NOMO-1 treated with DMSO at 0.1 percent for 48 hours (cell line): Measurements from ENCODE around the gene CD82.
A peak's percentile ranks its signal among the peaks of the same experiment; 100 is the strongest.
"Not testable (repeated sequence)": the region's sequence is repeated elsewhere in the genome, so short reads cannot be mapped to it uniquely, and the experiment has no call there.

ENCODE experiments used
- DNase-seq: peaks from one replicate; lab custom pipeline; 2025; ENCODE audit not compliant: unreplicated experiment; lab: John Stamatoyannopoulos, UW

Gene CD82

DNA sequence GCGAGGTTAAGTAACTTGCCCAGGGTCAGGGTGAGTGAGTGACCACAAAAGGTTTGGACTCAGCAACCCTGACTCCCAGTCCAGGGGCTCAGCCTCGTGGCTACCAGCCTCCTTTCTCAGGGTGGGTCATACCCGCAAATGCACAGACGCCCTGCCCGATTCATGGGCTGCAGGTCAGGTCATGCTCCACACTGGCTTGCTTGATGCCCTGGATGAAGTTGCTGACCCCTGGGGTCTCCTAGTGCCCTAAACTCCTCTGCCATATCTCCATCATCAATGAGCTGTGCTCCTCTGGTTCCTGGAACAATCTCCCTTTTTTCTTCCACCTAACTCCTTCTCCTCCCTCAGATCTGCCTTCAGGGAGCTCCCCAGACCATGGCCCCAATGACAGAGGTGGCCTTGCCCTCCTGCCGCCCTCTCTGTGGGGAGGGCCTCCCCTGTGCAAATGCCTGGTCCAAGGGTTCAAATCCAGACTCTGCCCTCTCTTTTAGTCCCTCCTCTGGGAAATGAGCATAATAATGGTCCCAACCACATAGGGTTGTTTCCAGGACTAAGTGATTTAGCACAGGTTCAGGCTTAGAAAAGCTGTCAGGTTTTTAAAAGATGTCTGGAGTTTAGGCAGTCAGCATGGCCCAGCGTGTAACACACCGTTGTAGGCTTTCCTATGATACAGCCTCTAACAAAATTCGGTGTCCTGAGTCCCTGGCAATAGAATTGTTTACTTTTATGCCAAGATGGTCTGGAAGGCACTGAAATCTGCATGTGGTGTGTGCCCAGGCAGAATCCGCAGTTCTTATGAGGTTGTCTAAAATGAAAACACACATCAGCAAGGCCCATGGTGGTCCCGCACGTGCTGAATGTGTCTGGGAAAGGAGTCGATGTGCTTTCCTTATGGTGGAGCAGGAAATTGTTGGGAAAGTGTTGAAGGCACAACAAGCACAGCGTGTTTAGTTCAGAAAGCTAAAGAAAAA lies 63.6 kb downstream of the CD82 start:
- DNase-seq = no peak

DNA sequence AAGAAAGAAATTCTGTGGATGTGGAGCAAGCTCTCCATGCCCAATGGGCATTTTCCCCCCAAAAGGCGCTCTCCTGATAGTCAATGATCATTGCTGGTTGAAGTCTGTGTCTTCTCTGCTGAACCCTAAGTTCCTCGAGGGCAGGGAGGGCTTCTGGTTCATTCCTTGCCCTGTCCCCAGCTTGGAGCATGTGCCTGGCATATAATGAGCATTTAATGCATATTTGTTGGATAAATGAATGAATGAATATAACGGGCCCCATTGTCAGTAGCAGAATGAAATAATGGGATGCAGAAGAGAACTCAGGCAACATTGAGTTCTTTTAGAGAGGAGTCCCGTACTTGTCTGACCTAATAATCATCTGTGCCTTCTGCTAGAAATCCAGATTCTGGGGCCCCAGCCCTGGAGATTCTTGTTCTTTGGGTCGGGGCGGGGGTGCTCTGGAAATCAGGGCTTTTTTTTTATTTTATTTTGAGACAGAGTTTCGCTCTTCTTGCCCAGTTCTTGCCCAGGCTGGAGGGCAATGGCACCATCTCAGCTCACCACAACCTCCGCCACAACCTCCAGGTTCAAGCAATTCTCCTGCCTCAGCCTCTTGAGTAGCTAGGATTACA lies 64.4 kb downstream of the CD82 start:
- DNase-seq = no peak

DNA sequence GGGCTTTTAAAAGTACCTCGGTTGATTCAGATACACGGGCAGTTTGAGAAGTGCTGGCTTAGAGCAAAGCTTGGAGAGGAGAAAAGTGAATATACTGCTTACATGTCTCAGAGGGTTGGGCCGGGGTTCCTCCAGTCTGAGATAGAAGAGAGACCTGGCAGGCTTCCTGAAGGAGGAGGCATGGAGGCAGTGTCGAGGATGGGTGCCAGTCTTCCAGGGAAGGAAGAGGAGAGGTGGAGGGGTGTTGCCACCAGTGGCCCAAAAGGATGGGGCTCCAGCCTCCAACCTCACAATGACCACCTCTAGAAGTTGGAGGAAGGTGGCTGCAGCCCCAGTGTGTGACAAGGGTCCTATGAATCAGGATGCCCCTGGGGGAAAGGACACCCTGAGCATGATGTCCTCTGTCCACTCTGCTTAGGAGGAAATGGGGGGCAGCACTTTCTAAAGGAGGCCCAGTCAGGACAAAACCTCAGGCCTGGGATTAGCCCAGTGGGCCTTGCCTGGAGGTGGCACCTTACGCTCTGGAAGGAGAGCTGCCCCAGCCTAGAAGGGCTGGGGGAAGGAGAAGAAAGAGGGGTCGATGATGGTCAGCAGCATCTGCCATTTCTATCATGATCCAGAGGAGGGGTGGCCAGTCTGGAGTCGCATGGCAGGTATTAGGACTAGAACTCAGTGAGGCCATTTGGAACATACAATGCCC lies 65.2 kb downstream of the CD82 start:
- DNase-seq = no peak

DNA sequence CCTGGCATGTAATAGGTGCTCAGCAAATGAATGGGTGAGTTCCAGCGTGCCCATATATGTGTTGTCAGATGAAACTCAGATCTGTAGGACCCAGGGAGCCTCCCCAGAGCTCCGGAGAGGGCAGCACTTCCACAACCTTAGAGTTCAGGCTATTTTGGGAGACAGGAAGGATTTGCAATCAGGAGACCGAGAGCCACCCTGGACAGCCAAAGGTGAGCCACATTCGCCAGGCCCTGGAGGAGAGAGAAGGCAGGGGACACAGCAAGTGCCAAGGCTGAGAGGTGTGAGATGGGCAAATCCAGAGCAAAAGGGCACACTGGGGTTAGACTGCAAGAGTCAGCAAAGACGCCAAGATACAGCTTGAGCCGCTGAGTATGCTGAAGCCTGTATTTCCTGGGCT lies 66.4 kb downstream of the CD82 start:
- DNase-seq = no peak

DNA sequence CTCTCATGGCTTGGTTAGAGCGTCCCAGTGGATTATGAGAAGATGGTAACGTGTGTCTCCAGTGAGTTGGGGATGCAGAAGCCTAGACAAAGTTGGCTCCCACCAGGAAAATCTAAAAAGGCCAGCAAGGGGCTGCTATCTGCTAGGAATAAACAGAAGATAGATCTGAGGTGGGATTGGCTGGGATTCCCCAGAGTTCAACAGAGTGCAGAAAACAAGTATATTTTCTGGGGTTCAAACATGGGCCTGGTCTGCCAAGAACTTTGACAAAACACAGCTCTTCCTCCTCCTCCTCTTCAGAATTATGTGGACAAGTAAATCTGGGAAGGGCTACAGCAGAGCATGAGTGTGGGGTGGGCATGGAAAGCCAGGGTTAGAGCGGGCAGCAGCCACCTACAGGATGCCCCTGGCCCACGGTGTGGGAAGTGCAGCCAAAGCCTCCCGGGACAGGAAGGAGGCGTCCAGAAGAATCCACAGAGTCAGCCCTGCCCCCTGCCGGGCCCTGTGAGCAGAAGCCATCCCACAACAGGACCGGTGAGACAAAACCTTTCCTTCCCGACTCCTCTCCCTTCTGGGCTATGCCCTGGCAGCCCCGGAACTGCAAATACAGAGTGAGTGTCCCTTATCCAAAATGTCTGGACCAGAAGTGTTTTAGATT lies 67.1 kb downstream of the CD82 start:
- DNase-seq = no peak

DNA sequence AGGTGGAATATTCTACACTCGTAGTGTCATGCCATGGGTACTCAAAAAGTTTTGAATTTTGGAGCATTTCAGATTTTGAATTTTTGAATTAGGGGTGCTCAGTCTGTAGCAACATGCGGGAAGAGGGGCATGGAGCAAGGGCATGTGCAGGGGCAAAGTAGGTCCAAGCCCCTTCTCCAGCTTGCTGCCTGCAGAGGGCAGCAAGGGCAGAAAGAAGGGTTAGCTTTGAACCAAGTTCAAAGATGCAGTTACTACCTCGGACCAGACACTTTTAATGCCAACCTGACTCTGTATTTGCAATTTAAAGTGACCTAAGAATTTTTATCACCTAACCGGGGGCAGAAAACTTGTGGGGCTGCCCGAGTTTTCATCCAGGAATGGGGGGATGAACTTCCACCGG lies 68.2 kb downstream of the CD82 start:
- no peak for DNase-seq

DNA sequence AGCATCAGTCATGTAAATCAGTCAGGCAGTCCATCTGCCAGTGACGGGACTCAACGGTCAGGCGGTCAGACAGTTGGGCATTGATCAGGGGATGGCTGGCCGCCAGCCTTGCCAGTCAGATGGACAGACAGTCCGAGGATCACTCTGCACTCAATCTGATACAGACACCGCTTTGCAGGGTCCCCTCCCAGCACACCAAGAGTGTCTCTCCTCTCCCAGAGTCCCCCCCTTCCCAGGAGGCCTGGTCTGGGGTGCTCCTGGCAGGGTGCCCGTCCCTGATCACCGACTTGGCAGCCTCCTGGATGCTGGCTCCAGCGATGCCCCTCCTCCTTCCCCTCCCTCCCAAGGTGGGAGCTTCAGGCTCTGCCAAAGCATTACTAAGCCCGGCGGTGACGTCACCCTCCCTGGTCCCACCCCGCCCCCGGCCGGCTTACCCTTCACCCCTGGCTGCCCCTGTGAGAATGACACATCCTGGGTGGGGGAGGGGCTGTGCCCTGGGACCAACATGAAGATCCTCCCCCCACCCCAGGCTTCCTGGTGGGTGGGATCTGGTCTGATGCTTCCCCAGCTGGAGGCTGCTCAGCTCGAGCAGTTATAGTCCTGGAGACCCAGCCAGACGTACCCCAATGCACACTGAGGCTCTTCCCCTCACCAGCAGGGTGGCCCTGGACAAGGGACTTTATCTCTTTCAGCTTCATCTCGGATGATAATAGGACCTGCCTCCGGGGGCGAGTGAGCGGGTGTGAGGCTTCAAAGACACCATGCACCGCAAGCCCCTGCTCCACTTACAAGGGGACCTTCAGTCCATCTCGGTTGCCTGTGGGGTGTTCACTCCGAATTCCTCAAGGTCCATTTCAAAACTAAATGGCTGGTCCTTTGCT lies 69.2 kb downstream of the CD82 start:
- no peak for DNase-seq

DNA sequence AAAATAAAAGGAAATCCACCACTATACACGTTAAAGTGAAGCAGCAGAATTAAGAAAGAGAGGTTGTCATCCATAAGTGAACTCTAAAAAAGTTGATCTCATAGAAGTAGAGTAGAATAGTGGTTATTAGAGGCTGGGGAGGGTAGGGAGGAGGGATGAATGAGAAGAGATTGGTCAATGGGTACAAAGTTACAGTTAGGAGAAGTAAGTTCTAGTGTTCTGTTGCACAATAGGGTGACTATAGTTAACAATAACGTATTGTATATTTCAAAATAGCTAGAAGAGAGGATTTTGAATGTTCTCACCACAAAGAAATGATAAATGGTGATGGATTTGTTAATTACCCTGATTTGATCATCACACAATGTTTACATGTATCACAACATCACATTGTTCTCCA lies 72.0 kb downstream of the CD82 start:
- DNase-seq = peak; percentile 89

DNA sequence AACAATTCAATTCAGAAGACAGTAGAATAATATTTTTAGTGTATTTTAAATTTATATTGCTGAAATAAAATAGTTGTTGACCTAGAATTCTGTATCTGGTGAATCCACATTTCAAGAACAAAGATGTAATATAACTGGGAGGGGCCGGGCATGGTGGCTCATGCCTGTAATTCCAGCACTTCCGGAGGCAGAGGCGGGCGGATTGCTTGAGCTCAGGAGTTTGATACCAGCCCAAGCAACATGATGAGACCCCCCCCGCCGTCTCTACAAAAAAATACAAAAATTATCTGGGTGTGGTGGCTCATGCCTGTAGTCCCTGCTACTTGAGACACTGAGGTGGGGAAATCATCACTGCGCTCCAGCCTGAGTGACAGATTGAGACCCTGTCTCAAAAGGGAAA lies 72.6 kb downstream of the CD82 start:
- no peak for DNase-seq

DNA sequence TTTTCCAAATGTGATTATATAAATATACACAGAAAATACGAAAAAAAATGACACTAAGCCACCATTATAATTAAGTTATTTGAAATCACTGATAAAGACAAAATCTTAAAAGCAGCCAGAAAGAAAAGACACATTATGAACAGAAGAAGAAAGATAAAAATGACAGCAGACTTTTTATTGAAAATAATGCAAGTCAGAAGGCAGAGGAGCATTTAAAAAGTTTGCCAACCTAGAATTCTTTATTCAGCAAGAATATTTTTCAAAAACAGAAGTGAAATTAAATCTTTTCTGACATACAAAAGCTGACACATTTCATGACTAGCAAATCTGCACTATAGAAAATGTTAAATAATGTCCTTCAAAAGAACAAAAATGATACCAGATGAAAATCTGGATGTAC lies 77.8 kb downstream of the CD82 start:
- no peak for DNase-seq

DNA sequence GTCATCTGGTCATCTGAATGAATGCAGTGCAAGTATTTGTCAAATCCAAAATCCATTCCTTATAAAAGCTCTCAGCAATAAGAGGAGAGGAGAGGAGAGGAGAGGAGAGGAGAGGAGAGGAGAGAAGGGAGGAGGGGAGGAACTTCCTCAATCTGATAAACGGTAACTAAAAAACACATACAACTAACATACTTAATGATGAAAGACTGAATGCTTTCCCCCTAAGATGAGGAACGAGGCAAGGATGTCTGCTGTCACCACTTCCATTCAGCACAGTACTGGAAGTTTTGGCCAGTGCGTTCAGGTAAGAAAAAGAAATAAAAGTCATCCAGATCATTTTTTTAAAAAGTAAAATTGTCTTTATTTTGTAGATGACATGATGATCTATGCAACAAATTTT lies 80.4 kb downstream of the CD82 start:
- DNase-seq = peak; percentile 34

DNA sequence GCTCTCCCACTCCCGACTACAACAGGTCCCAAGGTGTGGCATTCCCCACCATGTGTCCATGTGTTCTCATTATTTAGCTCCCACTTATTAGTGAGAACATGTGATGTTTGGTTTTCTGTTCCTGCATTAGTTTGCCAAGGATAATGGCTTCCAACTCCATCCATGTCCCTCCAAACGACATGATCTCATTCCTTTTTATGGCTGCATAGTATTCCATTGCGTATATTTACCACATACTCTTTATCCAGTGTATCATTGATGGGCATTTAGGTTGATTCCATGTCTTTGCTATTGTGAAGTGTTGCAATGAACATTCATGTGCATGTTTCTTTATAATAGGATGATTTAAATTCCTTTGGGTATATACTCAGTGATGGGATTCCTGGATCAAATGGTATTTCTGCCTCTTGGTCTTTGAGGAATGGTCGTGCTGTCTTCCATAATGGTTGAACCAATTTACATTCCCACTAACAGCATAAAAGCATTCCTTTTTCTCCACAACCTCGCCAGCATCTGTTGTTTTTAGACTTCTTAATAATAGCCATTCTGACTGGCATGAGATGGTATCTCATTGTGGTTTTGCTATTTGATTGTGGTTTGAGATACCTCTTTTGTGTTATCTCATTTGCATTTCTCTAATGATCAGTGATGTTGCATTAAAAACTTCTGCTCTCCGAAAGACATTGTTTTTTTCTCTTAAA lies 81.9 kb downstream of the CD82 start:
- not testable (repeated sequence) for DNase-seq

DNA sequence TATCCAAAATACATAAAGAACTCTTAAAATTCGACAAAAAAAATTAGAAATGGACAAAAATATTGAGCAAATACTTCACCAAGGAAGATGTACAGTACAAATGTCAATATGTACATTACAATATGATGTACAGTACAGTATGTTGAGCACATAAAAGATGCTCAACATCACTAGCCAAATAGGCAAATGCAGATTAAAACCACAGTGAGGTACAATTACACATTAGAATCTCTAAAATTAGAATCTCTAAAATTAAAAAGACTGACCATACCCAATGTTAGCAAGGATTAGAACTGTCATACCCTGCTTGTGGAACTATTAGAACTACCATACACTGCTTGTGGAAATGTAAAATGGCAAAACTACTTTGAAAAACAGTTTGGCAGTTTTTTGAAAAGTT lies 82.6 kb downstream of the CD82 start:
- no peak for DNase-seq

DNA sequence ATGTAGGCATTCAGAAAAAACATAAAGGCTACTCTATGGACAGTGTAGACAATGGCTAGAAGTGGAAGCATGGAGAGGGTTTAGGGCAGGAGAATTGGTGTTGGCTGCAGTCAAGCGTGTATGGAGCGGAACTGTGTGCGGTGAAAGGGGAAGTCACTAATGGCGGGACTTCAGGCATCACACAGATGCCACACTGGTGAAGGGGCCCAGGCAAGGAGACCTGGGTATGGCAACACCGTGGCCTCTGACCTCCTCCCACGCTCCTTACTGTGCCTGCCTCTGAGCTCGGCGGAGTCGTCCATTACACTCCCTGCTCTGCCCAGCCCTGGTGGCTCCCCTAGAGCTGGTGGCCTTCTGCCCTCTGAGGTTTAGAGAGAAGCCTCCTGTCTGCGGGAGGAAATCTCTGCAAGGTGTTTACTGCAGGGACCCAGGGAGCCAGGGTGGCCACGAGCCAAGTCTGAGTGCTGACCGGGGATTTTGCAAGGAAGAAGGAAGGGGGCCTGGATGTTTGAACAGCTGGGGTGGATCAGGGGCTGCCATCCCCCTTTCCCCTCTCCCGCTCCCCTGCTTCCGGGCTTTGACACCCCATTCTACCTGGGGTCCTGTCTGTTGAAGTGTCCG lies 86.2 kb downstream of the CD82 start:
- DNase-seq = no peak

DNA sequence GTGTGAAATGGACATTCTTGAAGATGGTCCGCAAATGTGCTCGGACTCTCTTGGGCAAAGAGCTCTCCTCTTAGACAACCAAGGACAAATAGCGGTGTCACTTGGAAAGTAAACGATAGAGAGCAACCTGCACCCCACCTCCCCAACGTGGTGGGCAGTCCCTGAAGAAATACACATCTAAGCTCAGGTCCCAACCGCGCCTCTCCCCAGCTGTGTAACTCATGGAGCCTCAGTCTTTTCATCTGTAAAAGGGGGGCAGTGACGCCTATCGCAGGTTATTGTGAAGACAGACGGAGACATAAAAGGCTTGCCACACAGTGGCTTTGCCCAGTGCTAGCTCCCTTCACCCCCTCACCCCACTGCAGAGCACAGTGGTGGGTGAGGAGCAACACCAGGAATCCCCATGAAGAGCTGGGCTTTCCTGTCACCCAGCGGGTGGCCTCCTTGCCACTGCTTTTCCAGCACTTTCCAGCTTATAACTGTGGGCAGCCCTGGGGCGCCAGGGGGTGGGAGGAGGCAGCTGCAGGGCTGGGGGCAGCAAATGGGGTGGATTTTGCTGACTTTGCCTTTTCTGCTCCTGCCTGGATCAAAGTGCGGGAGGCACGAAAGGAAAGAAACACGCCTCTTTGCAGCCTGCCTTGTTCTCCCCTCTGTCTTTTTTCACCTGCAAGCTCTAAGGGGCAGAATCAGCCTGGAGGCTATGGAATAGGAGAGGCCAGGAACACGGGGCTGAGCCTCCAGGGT lies 87.6 kb downstream of the CD82 start:
- DNase-seq = no peak

DNA sequence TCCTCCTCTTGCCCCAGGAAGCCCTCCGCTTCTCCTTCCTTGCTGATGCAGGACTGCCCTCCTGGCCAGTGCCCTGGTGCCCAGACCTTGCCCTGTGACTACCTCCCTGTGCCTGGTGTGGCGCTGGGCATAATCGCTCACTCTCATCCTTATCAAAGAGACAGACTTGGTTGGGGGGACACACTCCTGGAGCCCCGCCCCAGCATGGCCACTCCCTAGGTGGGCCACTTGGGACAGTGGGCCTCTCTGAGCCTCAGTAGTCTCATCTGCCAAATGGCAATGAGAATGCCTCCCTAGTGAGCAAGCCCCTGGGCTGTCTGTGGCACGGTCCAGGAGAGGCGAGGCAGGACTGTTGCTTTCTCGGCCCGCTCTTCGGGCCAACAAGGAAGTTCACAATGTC lies 88.6 kb downstream of the CD82 start:
- no peak for DNase-seq

DNA sequence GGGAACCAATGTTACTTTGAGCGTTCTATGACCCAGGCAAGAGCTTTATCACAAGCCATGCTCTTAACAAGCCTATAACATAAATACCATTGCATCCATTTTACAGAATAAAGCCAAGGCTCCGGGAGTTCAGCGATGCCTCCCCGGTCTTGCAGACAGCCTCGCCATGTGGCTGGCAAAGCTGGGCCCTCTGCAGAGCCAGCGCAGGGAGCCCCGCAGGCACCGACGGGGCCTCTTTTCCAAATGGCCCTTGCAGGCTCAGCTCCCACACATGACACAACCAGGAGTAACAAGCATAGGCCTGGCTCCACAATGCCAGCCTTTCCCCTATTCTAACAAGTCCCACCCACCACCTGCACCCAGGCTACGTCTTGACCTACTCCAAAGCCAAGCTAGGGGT lies 89.1 kb downstream of the CD82 start:
- DNase-seq = no peak

DNA sequence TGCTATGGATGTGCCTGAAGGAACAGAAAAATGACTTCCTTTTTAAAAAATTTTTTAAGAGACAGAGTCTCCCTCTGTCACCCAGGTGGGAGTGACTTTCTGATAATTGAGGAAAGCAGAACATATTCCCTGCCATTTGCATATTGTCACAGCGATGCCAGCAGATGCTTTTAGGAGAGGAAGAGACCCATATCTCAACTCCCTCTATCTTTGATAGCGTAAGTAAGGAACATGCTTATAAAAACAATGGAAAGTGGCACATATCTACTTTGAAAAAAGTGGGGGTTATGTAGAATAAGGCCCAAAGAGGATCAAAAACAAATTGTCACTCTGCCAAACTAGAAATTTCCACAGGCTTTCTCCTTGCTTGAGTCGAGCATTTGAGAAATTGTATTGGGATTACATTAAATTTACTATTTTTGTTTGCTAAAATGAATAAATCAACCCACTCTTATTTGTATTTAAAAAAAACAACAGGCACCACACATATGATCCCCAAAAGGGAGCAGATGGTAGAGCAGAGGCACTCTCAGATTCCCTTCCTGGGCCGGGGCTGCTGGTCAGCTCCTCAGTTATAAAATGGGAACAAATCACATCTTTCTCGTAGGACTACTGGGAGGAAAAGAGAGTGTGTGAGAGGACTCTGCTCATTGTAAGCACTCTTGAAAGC lies 92.5 kb downstream of the CD82 start:
- DNase-seq = no peak
